H9 (cell line): ENCODE measurements around the gene ARHGAP9. TPM values are rescaled to one million over a fixed set of nuclear protein-coding genes. Genes with fewer than 3 reads are reported as not detected.

Experiments used
- DNase-seq: peaks from one replicate; pipeline ENCODE4 v3.0.0-alpha.2; 2017
- H2AFZ ChIP-seq: one replicate; pipeline ENCODE4 v1.6.1; 2013; ENCODE audit warnings: mild to moderate bottlenecking, low read length, control low read depth, moderate library complexity
- H2AK5ac ChIP-seq: 2 replicates; pipeline ENCODE4 v1.6.1; 2013; ENCODE audit warnings: low read length, control low read depth, mixed read lengths; ENCODE audit not compliant: insufficient read length
- H2BK120ac ChIP-seq: one replicate; pipeline ENCODE4 v1.6.1; 2013; ENCODE audit warnings: low read depth, mild to moderate bottlenecking, low read length, control low read depth, inconsistent platforms; ENCODE audit not compliant: poor library complexity, severe bottlenecking
- H2BK12ac ChIP-seq: 2 replicates; pipeline ENCODE4 v1.6.1; 2013; ENCODE audit warnings: low read length, control low read depth, mixed read lengths, low read depth; ENCODE audit not compliant: insufficient read length
- H2BK15ac ChIP-seq: 2 replicates; pipeline ENCODE4 v1.6.1; 2013; ENCODE audit warnings: low read depth, low read length, control low read depth
- H2BK20ac ChIP-seq: one replicate; pipeline ENCODE4 v1.6.1; 2013; ENCODE audit warnings: low read depth, mild to moderate bottlenecking, low read length, control low read depth, inconsistent platforms; ENCODE audit not compliant: poor library complexity, severe bottlenecking
- H2BK5ac ChIP-seq: 2 replicates; pipeline ENCODE4 v1.6.1; 2013; ENCODE audit warnings: low read length, control low read depth, mixed read lengths; ENCODE audit not compliant: insufficient read length
- H3K14ac ChIP-seq: 2 replicates; pipeline ENCODE4 v1.6.1; 2013; ENCODE audit warnings: low read length, control low read depth; ENCODE audit not compliant: insufficient read depth
- H3K18ac ChIP-seq: 2 replicates; pipeline ENCODE4 v1.6.1; 2013; ENCODE audit warnings: low read depth, mild to moderate bottlenecking, mixed read lengths, low read length, control low read depth; ENCODE audit not compliant: insufficient read length
- H3K23ac ChIP-seq: 2 replicates; pipeline ENCODE4 v1.6.1; 2013; ENCODE audit warnings: low read length, control low read depth, mixed read lengths, low read depth; ENCODE audit not compliant: insufficient read length
- H3K23me2 ChIP-seq: 2 replicates; pipeline ENCODE4 v1.6.1; 2013; ENCODE audit warnings: low read depth, mild to moderate bottlenecking, mixed read lengths, low read length, control low read depth; ENCODE audit not compliant: insufficient read length, poor library complexity, severe bottlenecking
- H3K27ac ChIP-seq: 2 replicates; pipeline ENCODE4 v1.5.1; 2013; ENCODE audit warnings: low read length, control low read depth, mixed read lengths, low read depth; ENCODE audit not compliant: insufficient read length
- H3K27me3 ChIP-seq: 2 replicates; pipeline ENCODE4 v1.6.1; 2013; ENCODE audit warnings: low read length, control low read depth, inconsistent platforms; ENCODE audit not compliant: insufficient read depth
- H3K4ac ChIP-seq: 2 replicates; pipeline ENCODE4 v1.6.1; 2013; ENCODE audit warnings: low read depth, mild to moderate bottlenecking, control low read depth, inconsistent platforms, low read length, moderate library complexity
- H3K4me1 ChIP-seq: 2 replicates; pipeline ENCODE4 v1.6.1; 2013; ENCODE audit warnings: low read length, control low read depth, inconsistent platforms; ENCODE audit not compliant: insufficient read depth
- H3K4me2 ChIP-seq: 2 replicates; pipeline ENCODE4 v1.6.1; 2013; ENCODE audit warnings: low read length, control low read depth, mixed read lengths; ENCODE audit not compliant: insufficient read length, insufficient read depth
- H3K56ac ChIP-seq: 2 replicates; pipeline ENCODE4 v1.6.1; 2013; ENCODE audit warnings: low read depth, mild to moderate bottlenecking, mixed read lengths, low read length, control low read depth; ENCODE audit not compliant: insufficient read length
- H3K79me1 ChIP-seq: 2 replicates; pipeline ENCODE4 v1.6.1; 2013; ENCODE audit warnings: low read depth, mild to moderate bottlenecking, moderate library complexity, low read length, control low read depth, inconsistent platforms; ENCODE audit not compliant: insufficient read depth, poor library complexity, severe bottlenecking
- H3K79me2 ChIP-seq: 2 replicates; pipeline ENCODE4 v1.6.1; 2013; ENCODE audit warnings: low read length, control low read depth, inconsistent platforms; ENCODE audit not compliant: insufficient read depth
- H3K9ac ChIP-seq: 2 replicates; pipeline ENCODE4 v1.6.1; 2013; ENCODE audit warnings: low read length, control low read depth, mixed read lengths; ENCODE audit not compliant: insufficient read length; ENCODE audit errors: extremely low read depth
- H3K9me3 ChIP-seq: one replicate; pipeline ENCODE4 v1.6.1; 2013; ENCODE audit warnings: low read depth, low read length, inconsistent platforms; ENCODE audit not compliant: control insufficient read depth
- H3T11ph ChIP-seq: one replicate; pipeline ENCODE4 v1.6.1; 2013; ENCODE audit warnings: mild to moderate bottlenecking, low read length, control low read depth, inconsistent platforms
- H4K20me1 ChIP-seq: one replicate; pipeline ENCODE4 v1.6.1; 2013; ENCODE audit not compliant: control insufficient read depth, insufficient read length, insufficient read depth
- H4K5ac ChIP-seq: 2 replicates; pipeline ENCODE4 v1.6.1; 2013; ENCODE audit warnings: low read depth, mild to moderate bottlenecking, mixed read lengths, low read length, control low read depth; ENCODE audit not compliant: insufficient read length
- H4K8ac ChIP-seq: replicated peaks from 2 replicates; pipeline ENCODE4 v1.6.1; 2013; ENCODE audit warnings: low read length, control low read depth, mixed read lengths, low read depth; ENCODE audit not compliant: insufficient read length
- H4K91ac ChIP-seq: 2 replicates; pipeline ENCODE4 v1.6.1; 2013; ENCODE audit warnings: low read depth, mild to moderate bottlenecking, moderate library complexity, mixed read lengths, low read length, control low read depth; ENCODE audit not compliant: insufficient read length
- H3K27ac Mint-ChIP-seq, 3 experiments: 2 replicates in 2 of 3; 3 replicates in 1 of 3; pipeline ENCODE4 v1.8.0; 2020 to 2021; ENCODE audit warnings: mixed read lengths in 3 of 3, mild to moderate bottlenecking in 1 of 3, moderate library complexity in 1 of 3
- H3K27me3 Mint-ChIP-seq: 2 replicates; pipeline ENCODE4 v1.8.0; 2021; ENCODE audit warnings: low read depth, mild to moderate bottlenecking, moderate library complexity, mixed read lengths
- H3K36me3 Mint-ChIP-seq, 3 experiments: 2 replicates in 2 of 3; 3 replicates in 1 of 3; pipeline ENCODE4 v1.8.0; 2020 to 2021; ENCODE audit warnings: low read depth in 3 of 3, mixed read lengths in 3 of 3; ENCODE audit not compliant: insufficient read depth in 1 of 3
- H3K4me1 Mint-ChIP-seq, 2 experiments: 2 replicates each; pipeline ENCODE4 v1.8.0; 2020; ENCODE audit warnings: mixed read lengths in 2 of 2
- H3K4me3 Mint-ChIP-seq, 2 experiments: 2 replicates in 1 of 2; 3 replicates in 1 of 2; pipeline ENCODE4 v1.8.0; 2020 to 2021; ENCODE audit warnings: mild to moderate bottlenecking in 2 of 2, mixed read lengths in 2 of 2, moderate library complexity in 1 of 2
- H3K9me3 Mint-ChIP-seq, 2 experiments: 2 replicates in 1 of 2; 3 replicates in 1 of 2; pipeline ENCODE4 v1.8.0; 2020; ENCODE audit warnings: mild to moderate bottlenecking in 2 of 2, mixed read lengths in 2 of 2, moderate library complexity in 1 of 2
- WGBS: extraction: QIAGEN DNeasy Blood & Tissue Kit; methylation state at CpG from one replicate; pipeline ENCODE4 v1.1.7; 2013; ENCODE audit warnings: missing lambda C conversion rate, low lambda C conversion rate, mixed read lengths; ENCODE audit not compliant: insufficient read length; ENCODE audit errors: extremely low coverage; 5-methylcytosine and 5-hydroxymethylcytosine counted together
- total RNA-seq: library from RNA; stranded (reverse); gene quantifications from 2 replicates; pipeline ENCODE4 v1.2.1, GENCODE V29; 2021
- TF ChIP-seq, protein P1 (sequence below): fragments of 200-600 bp; sonication (generic); conservative IDR thresholded peaks from 3 replicates; pipeline ENCODE4 v1.8.0; 2021; ENCODE audit warnings: antibody characterized with exemption, mild to moderate bottlenecking

The ARHGAP9 gene
- total RNA-seq, 1 experiment from 2014 or later = 3.7 TPM

GRCh38 chr12:57450057-57450456, 29.6 kb downstream of the ARHGAP9 start:
- no peak overlapping the region for H3K27ac ChIP-seq
- no peak overlapping the region for H2BK15ac ChIP-seq
- Mint-ChIP-seq H3K27me3 (no peaks in the 10 kb centered on the region; the same call in 1 of the 2 replicates), H3K9me3 (no peaks in the 10 kb centered on the region), H3K4me1 (peaks cover 18 to 26% of the 10 kb centered on the region in 2 experiments), H3K4me3 (no peak overlapping the region; a peak in 1 of 5 replicates), H3K36me3 (peaks cover 0 to 2% (median 0%) of the 10 kb centered on the region in 3 experiments; a peak in 1 of 7 replicates), H3K27ac (no peak overlapping the region)
- no peak overlapping the region for H2AFZ ChIP-seq
- no peaks in the 10 kb centered on the region; the same call in 1 of the 2 replicates for H3K4me1 ChIP-seq
- no peaks in the 10 kb centered on the region for H3K9me3 ChIP-seq
- no peaks in the 10 kb centered on the region for H3K79me1 ChIP-seq
- no peak overlapping the region for H4K91ac ChIP-seq
- WGBS = no CpG with 5 or more reads among the region's 3 CpGs
- H2BK5ac ChIP-seq = no peak overlapping the region
- DNase-seq = no peak
- no peak overlapping the region for H3T11ph ChIP-seq
- no peak overlapping the region for H2BK12ac ChIP-seq
- no peak overlapping the region for H3K9ac ChIP-seq
- H3K56ac ChIP-seq = no peak overlapping the region
- H3K4ac ChIP-seq = no peak overlapping the region
- H2BK120ac ChIP-seq = no peak overlapping the region
- no peak overlapping the region for H2AK5ac ChIP-seq
- no peaks in the 10 kb centered on the region for H3K79me2 ChIP-seq
- H3K4me2 ChIP-seq = no peak overlapping the region
- no peaks in the 10 kb centered on the region for H3K27me3 ChIP-seq
- H3K14ac ChIP-seq = no peak overlapping the region
- H3K18ac ChIP-seq = no peak overlapping the region
- H4K20me1 ChIP-seq = no peaks in the 10 kb centered on the region
- TF ChIP-seq, protein P1, sequence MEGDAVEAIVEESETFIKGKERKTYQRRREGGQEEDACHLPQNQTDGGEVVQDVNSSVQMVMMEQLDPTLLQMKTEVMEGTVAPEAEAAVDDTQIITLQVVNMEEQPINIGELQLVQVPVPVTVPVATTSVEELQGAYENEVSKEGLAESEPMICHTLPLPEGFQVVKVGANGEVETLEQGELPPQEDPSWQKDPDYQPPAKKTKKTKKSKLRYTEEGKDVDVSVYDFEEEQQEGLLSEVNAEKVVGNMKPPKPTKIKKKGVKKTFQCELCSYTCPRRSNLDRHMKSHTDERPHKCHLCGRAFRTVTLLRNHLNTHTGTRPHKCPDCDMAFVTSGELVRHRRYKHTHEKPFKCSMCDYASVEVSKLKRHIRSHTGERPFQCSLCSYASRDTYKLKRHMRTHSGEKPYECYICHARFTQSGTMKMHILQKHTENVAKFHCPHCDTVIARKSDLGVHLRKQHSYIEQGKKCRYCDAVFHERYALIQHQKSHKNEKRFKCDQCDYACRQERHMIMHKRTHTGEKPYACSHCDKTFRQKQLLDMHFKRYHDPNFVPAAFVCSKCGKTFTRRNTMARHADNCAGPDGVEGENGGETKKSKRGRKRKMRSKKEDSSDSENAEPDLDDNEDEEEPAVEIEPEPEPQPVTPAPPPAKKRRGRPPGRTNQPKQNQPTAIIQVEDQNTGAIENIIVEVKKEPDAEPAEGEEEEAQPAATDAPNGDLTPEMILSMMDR = no peak
- no peak overlapping the region for H3K23ac ChIP-seq
- no peaks in the 10 kb centered on the region for H3K23me2 ChIP-seq
- H4K8ac ChIP-seq = no peak overlapping the region
- H4K5ac ChIP-seq = no peak overlapping the region
- no peak overlapping the region for H2BK20ac ChIP-seq
